HCT116 (cell line): ENCODE results near the gene PKDCC. TPM values are rescaled to one million over a fixed set of nuclear protein-coding genes. Genes with fewer than 3 reads are reported as not detected.

Experiments
- ATAC-seq: fragments of 200-7000 bp; cut with Tn5 transposase; 2 replicates; pipeline ENCODE4 v1.9.1; 2020; ENCODE audit warnings: mild to moderate bottlenecking, moderate library complexity
- BruUV-seq: library from RNA; stranded (reverse); fragments of 400-500 nt; replicated peaks from 2 replicates; lab custom pipeline; 2021; lab: Mats Ljungman, UMichigan
- CTCF ChIA-PET: fragments of 300-600 bp; sonication (Branson Sonifier 250); formaldehyde crosslinking; loops from one replicate; lab custom pipeline; 2021; ENCODE audit warnings: antibody characterized with exemption; lab: Charles Lee
- POLR2A ChIA-PET: fragments of 300-600, 350-600 bp; sonication (Branson Sonifier 250); formaldehyde crosslinking; loops from one replicate; lab custom pipeline; 2021; ENCODE audit warnings: antibody characterized with exemption; lab: Charles Lee
- RAD21 ChIA-PET, 2 experiments: fragments of 300-600 bp; sonication (Branson Sonifier 250); formaldehyde crosslinking; loops; one replicate each; lab custom pipeline; 2023; ENCODE audit warnings: low total read pairs in 2 of 2; ENCODE audit not compliant: uncharacterized antibody in 2 of 2, unreplicated experiment in 2 of 2, low non-redundant PET in 1 of 2; lab: Charles Lee
- DNase-seq: peaks from one replicate; pipeline ENCODE4 v3.0.0-alpha.2; 2010; ENCODE audit warnings: low read depth, low spot score
- H2AFZ ChIP-seq: fragments of 200-600 bp; shearing (Covaris generic), sonication (generic); 2 replicates; pipeline ENCODE4 v1.6.1; 2017; ENCODE audit warnings: low read depth, mixed run types, mixed read lengths, antibody characterized with exemption, low read length; ENCODE audit not compliant: poor library complexity, severe bottlenecking
- H3K27ac ChIP-seq: 2 replicates; pipeline ENCODE4 v1.5.1; 2012; ENCODE audit warnings: low read depth, low read length
- H3K27me3 ChIP-seq: fragments of 200-600 bp; sonication (generic); 2 replicates; pipeline ENCODE4 v1.6.1; 2016; ENCODE audit warnings: mixed run types, low read length, mixed read lengths; ENCODE audit not compliant: insufficient read depth
- H3K36me3 ChIP-seq, 2 experiments: fragments of 200-500 bp in 1 of 2; fragments of 200-600 bp in 1 of 2; sonication (Bioruptor generic) in 1 of 2; sonication (generic) in 1 of 2; 2 replicates each; pipeline versions ENCODE4 v1.5.1 to v1.6.1; 2014 to 2016; ENCODE audit warnings: low read length in 2 of 2, inconsistent platforms in 1 of 2, mixed read lengths in 1 of 2, mixed run types in 1 of 2; ENCODE audit not compliant: insufficient read depth in 2 of 2, control insufficient read depth in 1 of 2
- H3K4me1 ChIP-seq, 2 experiments: fragments of 200-600 bp in 1 of 2; sonication (generic) in 1 of 2; 2 replicates each; pipeline versions ENCODE4 v1.5.1 to v1.6.1; 2012 to 2017; ENCODE audit warnings: low read length in 2 of 2, inconsistent platforms in 1 of 2, mild to moderate bottlenecking in 1 of 2, mixed read lengths in 1 of 2, mixed run types in 1 of 2, moderate library complexity in 1 of 2; ENCODE audit not compliant: insufficient read depth in 2 of 2, control insufficient read depth in 1 of 2
- H3K4me2 ChIP-seq: fragments of 200-600 bp; sonication (generic); 2 replicates; pipeline ENCODE4 v1.6.1; 2017; ENCODE audit warnings: mixed run types, low read length, mixed read lengths
- H3K4me3 ChIP-seq, 2 experiments: fragments of 200-600 bp in 1 of 2; sonication (generic) in 1 of 2; replicated peaks in 1 of 2; 2 replicates each; pipeline ENCODE4 v1.5.1; 2011 to 2016; ENCODE audit warnings: low read length in 2 of 2, control low read depth in 1 of 2, low read depth in 1 of 2, mild to moderate bottlenecking in 1 of 2, mixed read lengths in 1 of 2, mixed run types in 1 of 2
- H3K79me2 ChIP-seq: fragments of 200-600 bp; sonication (generic); 2 replicates; pipeline ENCODE4 v1.6.1; 2017; ENCODE audit warnings: mild to moderate bottlenecking, mixed run types, low read length, moderate library complexity, mixed read lengths; ENCODE audit not compliant: insufficient read depth
- H3K9ac ChIP-seq: fragments of 200-600 bp; sonication (generic); 2 replicates; pipeline ENCODE4 v1.6.1; 2016; ENCODE audit warnings: low read length, mixed read lengths
- H3K9me2 ChIP-seq: fragments of 200-600 bp; sonication (generic), shearing (Covaris generic); 2 replicates; pipeline ENCODE4 v1.6.1; 2017; ENCODE audit warnings: mixed run types, mild to moderate bottlenecking, moderate library complexity; ENCODE audit not compliant: insufficient read depth
- H3K9me3 ChIP-seq, 2 experiments: fragments of 200-500 bp in 1 of 2; fragments of 200-600 bp in 1 of 2; sonication (Bioruptor generic) in 1 of 2; sonication (generic) in 1 of 2; 2 replicates each; pipeline ENCODE4 v1.6.1; 2014 to 2017; ENCODE audit warnings: low read length in 2 of 2, mixed read lengths in 2 of 2, inconsistent platforms in 1 of 2, low read depth in 1 of 2, mild to moderate bottlenecking in 1 of 2, mixed run types in 1 of 2, moderate library complexity in 1 of 2; ENCODE audit not compliant: control insufficient read depth in 1 of 2, insufficient read depth in 1 of 2
- H4K20me1 ChIP-seq: fragments of 200-600 bp; sonication (generic), shearing (Covaris generic); 2 replicates; pipeline ENCODE4 v1.6.1; 2017; ENCODE audit warnings: mixed run types, mild to moderate bottlenecking, moderate library complexity; ENCODE audit not compliant: insufficient read depth
- CBX3 ChIP-seq: IDR thresholded peaks from 2 replicates; pipeline ENCODE4 v1.6.1; 2012; ENCODE audit warnings: low read depth
- EZH2phosphoT487 ChIP-seq: fragments of 200-600 bp; IDR thresholded peaks from 2 replicates; pipeline ENCODE4 v1.6.1; 2018; ENCODE audit warnings: antibody characterized with exemption, borderline replicate concordance
- POLR2A ChIP-seq: IDR thresholded peaks from 2 replicates; pipeline ENCODE4 v1.7.0; 2011; ENCODE audit warnings: borderline replicate concordance; ENCODE audit not compliant: insufficient read depth, insufficient read length; ENCODE audit errors: extremely low read depth
- POLR2AphosphoS5 ChIP-seq: IDR thresholded peaks from 2 replicates; pipeline ENCODE4 v1.6.1; 2011; ENCODE audit warnings: mild to moderate bottlenecking, low read depth, low read length, moderate library complexity
- YY1 ChIP-seq: IDR thresholded peaks from 2 replicates; pipeline ENCODE4 v1.6.1; 2011; ENCODE audit warnings: low read length, low read depth, moderate library complexity, mild to moderate bottlenecking; ENCODE audit not compliant: insufficient replicate concordance; ENCODE audit errors: extremely low read depth
- ZFX ChIP-seq: fragments of 450-650 bp; IDR thresholded peaks from 2 replicates; pipeline ENCODE4 v1.6.1; 2017
- intact Hi-C: fragments of 100-400 bp; cut with micrococcal nuclease; formaldehyde crosslinking; loops from 2 replicates; pipeline ENCODE4 v1.10.0; 2022
- total RNA-seq: library from RNA; stranded (reverse); gene quantifications from one replicate; pipeline ENCODE4 v1.2.1, GENCODE V29; 2021; ENCODE audit not compliant: unreplicated experiment
- TF ChIP-seq, protein P1 (sequence below): IDR thresholded peaks from 2 replicates; pipeline ENCODE4 v1.6.1; 2012
- TF ChIP-seq, protein P2 (sequence below), 3 experiments: fragments of 200-600 bp in 1 of 3; sonication (generic) in 1 of 3; IDR thresholded peaks in 2 of 3; conservative IDR thresholded peaks in 1 of 3; 2 replicates each; pipeline ENCODE4 v1.5.1; 2012 to 2017; ENCODE audit warnings: low read depth in 2 of 3, low read length in 2 of 3, antibody characterized with exemption in 1 of 3, borderline replicate concordance in 1 of 3, control low read depth in 1 of 3, mild to moderate bottlenecking in 1 of 3, mixed read lengths in 1 of 3, mixed run types in 1 of 3, moderate library complexity in 1 of 3; ENCODE audit not compliant: insufficient read depth in 1 of 3
- TF ChIP-seq, protein P3 (sequence below): IDR thresholded peaks from 2 replicates; pipeline ENCODE4 v1.6.1; 2012
- TF ChIP-seq, protein P4 (sequence below): IDR thresholded peaks from 2 replicates; pipeline ENCODE4 v1.6.1; 2012; ENCODE audit warnings: low read depth

Gene PKDCC
- total RNA-seq, 1 experiment from 2014 or later: 0.84 TPM

DNA sequence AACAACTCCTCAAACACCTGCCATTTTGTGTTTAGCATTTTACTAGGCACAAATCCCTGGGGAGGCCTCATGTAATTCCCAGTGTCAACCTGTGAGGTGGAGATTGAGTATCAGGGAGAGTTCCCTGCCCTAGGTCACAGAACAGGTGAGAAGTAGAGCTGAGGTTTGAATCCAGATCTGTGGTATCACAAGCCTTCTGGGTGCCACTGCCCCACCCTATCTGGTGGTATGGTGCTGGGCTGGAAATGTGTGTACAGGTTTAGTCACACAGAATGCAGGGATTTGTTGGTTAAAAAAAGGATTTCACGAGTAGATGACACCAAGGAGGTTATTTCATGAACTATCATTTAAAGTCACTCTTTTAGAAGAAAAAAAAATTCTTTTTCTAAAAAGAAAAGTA lies 35.7 kb upstream of the PKDCC start:
- Histone ChIP-seq H3K27ac (no peak overlapping the region), H3K9ac (no peak overlapping the region), H2AFZ (peak overlapping the region; percentile 71), H3K9me2 (no peaks in the 10 kb centered on the region), H3K27me3 (no peaks in the 10 kb centered on the region), H3K9me3 (no peaks in the 10 kb centered on the region), H3K4me1 (no peaks in the 10 kb centered on the region), H3K4me3 (no peak overlapping the region), H3K4me2 (no peak overlapping the region), H4K20me1 (no peaks in the 10 kb centered on the region), H3K36me3 (no peaks in the 10 kb centered on the region), H3K79me2 (no peaks in the 10 kb centered on the region)
- RAD21 ChIA-PET: interaction anchor here in 1 of 2 experiments (0.7 kb wide), 1 partner anchor 1119 kb away, joined by 3 read pairs; no protein-coding TSS in a partner anchor
- intact Hi-C loops: no loop called here
- CTCF ChIA-PET: no interaction called here
- TF ChIP-seq, protein P1, sequence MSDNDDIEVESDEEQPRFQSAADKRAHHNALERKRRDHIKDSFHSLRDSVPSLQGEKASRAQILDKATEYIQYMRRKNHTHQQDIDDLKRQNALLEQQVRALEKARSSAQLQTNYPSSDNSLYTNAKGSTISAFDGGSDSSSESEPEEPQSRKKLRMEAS: no peak
- no peak for TF ChIP-seq YY1
- TF ChIP-seq POLR2A: no peak
- DNase-seq (no peak), ATAC-seq (no peak)
- POLR2A ChIA-PET: no interaction called here
- BruUV-seq: no TSS peak

DNA sequence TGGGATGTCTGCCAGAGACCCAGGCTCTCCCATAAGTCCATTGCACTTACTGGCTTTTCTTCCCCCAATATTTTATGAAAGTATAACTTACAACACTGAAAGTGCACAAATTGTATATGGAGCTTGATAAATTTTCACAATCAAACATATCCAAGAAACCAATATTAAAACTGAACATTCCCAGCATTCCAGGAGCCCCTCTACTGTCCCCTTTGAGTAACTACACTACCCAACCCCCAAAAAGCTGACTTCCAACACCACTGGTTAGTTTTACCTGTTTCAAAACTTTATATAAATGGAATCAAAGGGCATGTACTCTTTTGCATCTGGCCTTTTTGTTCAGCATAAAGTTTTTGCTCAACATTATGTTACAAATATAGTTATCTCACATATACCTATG lies 35.2 kb upstream of the PKDCC start:
- H3K79me2 ChIP-seq: no peaks in the 10 kb centered on the region
- ChIA-PET POLR2A (no interaction called here), RAD21 (interaction anchor here in 1 of 2 experiments (0.7 kb wide), 1 partner anchor 1119 kb away, joined by 3 read pairs; no protein-coding TSS in a partner anchor)

More for the DNA sequence above, 35.2 kb upstream of the PKDCC start:
- CTCF ChIA-PET: no interaction called here
- Histone ChIP-seq H3K27ac (no peak overlapping the region), H3K27me3 (no peaks in the 10 kb centered on the region), H3K4me1 (no peaks in the 10 kb centered on the region), H3K9ac (no peak overlapping the region), H3K4me3 (no peak overlapping the region), H3K9me3 (no peaks in the 10 kb centered on the region), H3K36me3 (no peaks in the 10 kb centered on the region), H3K9me2 (no peaks in the 10 kb centered on the region), H2AFZ (peak overlapping the region; percentile 71), H3K4me2 (no peak overlapping the region), H4K20me1 (no peaks in the 10 kb centered on the region)
- ATAC-seq: peak; percentile 30; the same call in 1 of the 2 replicates
- DNase-seq: no peak
- no TSS peak for BruUV-seq
- intact Hi-C loops: no loop called here
- TF ChIP-seq ZFX (no peak), POLR2AphosphoS5 (no peak), CBX3 (no peak), EZH2phosphoT487 (no peak)
- TF ChIP-seq, protein P2, sequence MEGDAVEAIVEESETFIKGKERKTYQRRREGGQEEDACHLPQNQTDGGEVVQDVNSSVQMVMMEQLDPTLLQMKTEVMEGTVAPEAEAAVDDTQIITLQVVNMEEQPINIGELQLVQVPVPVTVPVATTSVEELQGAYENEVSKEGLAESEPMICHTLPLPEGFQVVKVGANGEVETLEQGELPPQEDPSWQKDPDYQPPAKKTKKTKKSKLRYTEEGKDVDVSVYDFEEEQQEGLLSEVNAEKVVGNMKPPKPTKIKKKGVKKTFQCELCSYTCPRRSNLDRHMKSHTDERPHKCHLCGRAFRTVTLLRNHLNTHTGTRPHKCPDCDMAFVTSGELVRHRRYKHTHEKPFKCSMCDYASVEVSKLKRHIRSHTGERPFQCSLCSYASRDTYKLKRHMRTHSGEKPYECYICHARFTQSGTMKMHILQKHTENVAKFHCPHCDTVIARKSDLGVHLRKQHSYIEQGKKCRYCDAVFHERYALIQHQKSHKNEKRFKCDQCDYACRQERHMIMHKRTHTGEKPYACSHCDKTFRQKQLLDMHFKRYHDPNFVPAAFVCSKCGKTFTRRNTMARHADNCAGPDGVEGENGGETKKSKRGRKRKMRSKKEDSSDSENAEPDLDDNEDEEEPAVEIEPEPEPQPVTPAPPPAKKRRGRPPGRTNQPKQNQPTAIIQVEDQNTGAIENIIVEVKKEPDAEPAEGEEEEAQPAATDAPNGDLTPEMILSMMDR (IDR thresholded peaks at IDR 0.05 in 2 of 3, conservative IDR thresholded peaks at IDR 0.05 in 1 of 3; ENCODE audit: borderline replicate concordance in 1 of 3, insufficient read depth in 1 of 3, low read depth in 2 of 3, low read length in 2 of 3): peak in 2 of 3 experiments; percentile 16 to 22; a peak in 3 of 6 replicates
- TF ChIP-seq, protein P3, sequence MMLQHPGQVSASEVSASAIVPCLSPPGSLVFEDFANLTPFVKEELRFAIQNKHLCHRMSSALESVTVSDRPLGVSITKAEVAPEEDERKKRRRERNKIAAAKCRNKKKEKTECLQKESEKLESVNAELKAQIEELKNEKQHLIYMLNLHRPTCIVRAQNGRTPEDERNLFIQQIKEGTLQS: no peak
- TF ChIP-seq, protein P4, sequence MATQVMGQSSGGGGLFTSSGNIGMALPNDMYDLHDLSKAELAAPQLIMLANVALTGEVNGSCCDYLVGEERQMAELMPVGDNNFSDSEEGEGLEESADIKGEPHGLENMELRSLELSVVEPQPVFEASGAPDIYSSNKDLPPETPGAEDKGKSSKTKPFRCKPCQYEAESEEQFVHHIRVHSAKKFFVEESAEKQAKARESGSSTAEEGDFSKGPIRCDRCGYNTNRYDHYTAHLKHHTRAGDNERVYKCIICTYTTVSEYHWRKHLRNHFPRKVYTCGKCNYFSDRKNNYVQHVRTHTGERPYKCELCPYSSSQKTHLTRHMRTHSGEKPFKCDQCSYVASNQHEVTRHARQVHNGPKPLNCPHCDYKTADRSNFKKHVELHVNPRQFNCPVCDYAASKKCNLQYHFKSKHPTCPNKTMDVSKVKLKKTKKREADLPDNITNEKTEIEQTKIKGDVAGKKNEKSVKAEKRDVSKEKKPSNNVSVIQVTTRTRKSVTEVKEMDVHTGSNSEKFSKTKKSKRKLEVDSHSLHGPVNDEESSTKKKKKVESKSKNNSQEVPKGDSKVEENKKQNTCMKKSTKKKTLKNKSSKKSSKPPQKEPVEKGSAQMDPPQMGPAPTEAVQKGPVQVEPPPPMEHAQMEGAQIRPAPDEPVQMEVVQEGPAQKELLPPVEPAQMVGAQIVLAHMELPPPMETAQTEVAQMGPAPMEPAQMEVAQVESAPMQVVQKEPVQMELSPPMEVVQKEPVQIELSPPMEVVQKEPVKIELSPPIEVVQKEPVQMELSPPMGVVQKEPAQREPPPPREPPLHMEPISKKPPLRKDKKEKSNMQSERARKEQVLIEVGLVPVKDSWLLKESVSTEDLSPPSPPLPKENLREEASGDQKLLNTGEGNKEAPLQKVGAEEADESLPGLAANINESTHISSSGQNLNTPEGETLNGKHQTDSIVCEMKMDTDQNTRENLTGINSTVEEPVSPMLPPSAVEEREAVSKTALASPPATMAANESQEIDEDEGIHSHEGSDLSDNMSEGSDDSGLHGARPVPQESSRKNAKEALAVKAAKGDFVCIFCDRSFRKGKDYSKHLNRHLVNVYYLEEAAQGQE: no peak
